Activated CD8-positive, alpha-beta T cell treated with anti-CD3 and anti-CD28 coated beads, Interleukin-2, amount 10 ng/mL, durations not matched to agents 7 days and 5 days (primary cell): ENCODE data around the gene SKA3. TPM values are rescaled to one million over a fixed set of nuclear protein-coding genes. Genes with fewer than 3 reads are reported as not detected.

Experiments
- ATAC-seq: fragments of 150-1000 bp; cut with Tn5 transposase; one replicate; pipeline ENCODE4 v1.10.0; 2021; ENCODE audit warnings: moderate library complexity
- CTCF ChIA-PET: fragments of 350-600 bp; sonication (Branson Sonifier 250); formaldehyde crosslinking; loops from one replicate; lab custom pipeline; 2021; ENCODE audit warnings: antibody characterized with exemption; lab: Charles Lee
- POLR2A ChIA-PET: fragments of 350-600 bp; sonication (Branson Sonifier 250); formaldehyde crosslinking; loops from one replicate; lab custom pipeline; 2021; ENCODE audit warnings: antibody characterized with exemption; lab: Charles Lee
- DNase-seq: peaks from one replicate; pipeline ENCODE4 v3.0.0-alpha.2; 2020
- H3K27ac Mint-ChIP-seq: one replicate; pipeline ENCODE4 v1.8.0; 2021; ENCODE audit warnings: mild to moderate bottlenecking, mixed read lengths
- H3K27me3 Mint-ChIP-seq: one replicate; pipeline ENCODE4 v1.8.0; 2021; ENCODE audit warnings: low read depth, mixed read lengths
- H3K36me3 Mint-ChIP-seq: one replicate; pipeline ENCODE4 v1.8.0; 2021; ENCODE audit warnings: low read depth, mixed read lengths
- H3K4me1 Mint-ChIP-seq: one replicate; pipeline ENCODE4 v1.8.0; 2021; ENCODE audit warnings: low read depth, mixed read lengths
- H3K4me3 Mint-ChIP-seq: one replicate; pipeline ENCODE4 v1.8.0; 2021; ENCODE audit warnings: mild to moderate bottlenecking, mixed read lengths
- H3K9me3 Mint-ChIP-seq: one replicate; pipeline ENCODE4 v1.8.0; 2022; ENCODE audit warnings: mixed read lengths; ENCODE audit not compliant: insufficient read depth
- total RNA-seq, 2 experiments: library from RNA; stranded (reverse); gene quantifications; one replicate each; pipeline ENCODE4 v1.2.3, GENCODE V29; 2021

Gene SKA3
- total RNA-seq, 2 experiments from 2014 or later: 51.0 to 52.5 TPM

GRCh38 chr13:21115231-21115630 lies 61.1 kb downstream of the SKA3 start:
- no peaks in the 10 kb centered on the region for H3K4me1 Mint-ChIP-seq
- ChIA-PET CTCF (no interaction called here), POLR2A (no interaction called here)
- no peaks in the 10 kb centered on the region for H3K27me3 Mint-ChIP-seq
- H3K9me3 Mint-ChIP-seq: no peaks in the 10 kb centered on the region
- H3K4me3 Mint-ChIP-seq: no peak overlapping the region
- DNase-seq (no peak), ATAC-seq (no peak)
- no peak overlapping the region for H3K27ac Mint-ChIP-seq
- H3K36me3 Mint-ChIP-seq: no peaks in the 10 kb centered on the region

- Mint-ChIP-seq H3K9me3 (no peaks in the 10 kb centered on the region), H3K27ac (no peak overlapping the region), H3K27me3 (peaks cover 2% of the 10 kb centered on the region), H3K36me3 (no peaks in the 10 kb centered on the region), H3K4me1 (no peaks in the 10 kb centered on the region), H3K4me3 (no peak overlapping the region)
- DNase-seq: no peak
- POLR2A ChIA-PET: interaction anchor here (0.6 kb wide), 1 partner anchor 64 kb away, joined by 3 read pairs; no protein-coding TSS in a partner anchor
- ATAC-seq: no peak
- CTCF ChIA-PET: interaction anchor here (0.6 to 1.4 kb wide), 8 partner anchors 22 to 1655 kb away, joined by 3 to 4 read pairs (median 3); partner anchors contain the start of gene MRPL57
Measured at GRCh38 chr13:21111546-21111945, 64.8 kb downstream of the SKA3 start.

GRCh38 chr13:21109168-21109567 lies 67.2 kb downstream of the SKA3 start:
- Mint-ChIP-seq H3K4me3 (no peak overlapping the region), H3K36me3 (no peaks in the 10 kb centered on the region), H3K4me1 (no peaks in the 10 kb centered on the region), H3K9me3 (no peaks in the 10 kb centered on the region), H3K27me3 (peaks cover 2% of the 10 kb centered on the region), H3K27ac (no peak overlapping the region)
- ChIA-PET POLR2A (interaction anchor here (0.6 kb wide), 1 partner anchor 67 kb away, joined by 3 read pairs; the partner anchor contains the start of genes MRPL57 and SKA3), CTCF (interaction anchor here (0.6 kb wide), 1 partner anchor 1407 kb away, joined by 3 read pairs; no protein-coding TSS in a partner anchor)
- no peak for ATAC-seq
- DNase-seq: no peak

- ATAC-seq (no peak), DNase-seq (no peak)
- POLR2A ChIA-PET: no interaction called here
- no peak overlapping the region for H3K4me3 Mint-ChIP-seq
- CTCF ChIA-PET: no interaction called here
- H3K27ac Mint-ChIP-seq: no peak overlapping the region
- H3K4me1 Mint-ChIP-seq: no peaks in the 10 kb centered on the region
- peaks cover 2% of the 10 kb centered on the region for H3K27me3 Mint-ChIP-seq
- no peaks in the 10 kb centered on the region for H3K36me3 Mint-ChIP-seq
- no peaks in the 10 kb centered on the region for H3K9me3 Mint-ChIP-seq
Measured at GRCh38 chr13:21106089-21106488, 70.3 kb downstream of the SKA3 start.

- no peaks in the 10 kb centered on the region for H3K36me3 Mint-ChIP-seq
- peaks cover 2% of the 10 kb centered on the region for H3K27me3 Mint-ChIP-seq
- ChIA-PET POLR2A (no interaction called here), CTCF (no interaction called here)
- H3K4me3 Mint-ChIP-seq: no peak overlapping the region
- no peaks in the 10 kb centered on the region for H3K4me1 Mint-ChIP-seq
- DNase-seq (no peak), ATAC-seq (no peak)
- no peak overlapping the region for H3K27ac Mint-ChIP-seq
- H3K9me3 Mint-ChIP-seq: no peaks in the 10 kb centered on the region
Measured at GRCh38 chr13:21104199-21105019, 71.9 kb downstream of the SKA3 start.

Other genes with a start within 250 kb of the SKA3 start
- 1 to 10 TPM; 3.1 to 4.2 TPM for gene LATS2, start 115.0 kb downstream of the SKA3 start, total RNA-seq
- 100 to 1,000 TPM; 218 to 225 TPM for gene SAP18, start 36.4 kb downstream of the SKA3 start, total RNA-seq
- 10 to 100 TPM; 22.5 to 24.0 TPM for gene MRPL57, start 106 bp upstream of the SKA3 start, total RNA-seq